Measurements from ENCODE around the gene LINGO1. TPM values are rescaled to one million over a fixed set of nuclear protein-coding genes. Genes with fewer than 3 reads are reported as not detected.

Gene LINGO1
- total and polyA plus RNA-seq, 9 of the 15 experiments (the other 6 are each of a cell fraction or from before 2014, with no cell fraction given) = 0.07 to 15.3 (median 2.1) TPM

DNA sequence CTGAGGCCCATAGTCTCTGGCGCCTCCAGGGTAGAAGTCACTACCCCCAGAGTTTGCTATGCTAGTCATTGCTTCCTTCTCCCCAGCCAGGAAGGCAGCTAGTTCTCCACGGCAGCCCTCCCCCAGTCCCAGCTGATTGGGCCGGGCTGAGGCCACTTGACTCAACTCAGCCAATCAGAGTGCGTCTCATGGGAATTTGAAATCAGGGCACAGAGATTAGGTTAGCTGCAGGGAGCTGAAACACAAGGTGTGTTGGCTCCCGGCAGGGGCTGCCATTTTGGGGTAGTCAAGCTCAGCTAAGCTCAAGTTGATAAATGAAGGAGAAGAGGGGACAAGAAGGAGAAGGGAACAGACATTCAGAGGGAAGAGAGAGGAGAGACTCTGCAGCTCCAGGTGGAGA lies 32.8 kb downstream of the LINGO1 start (continued):
- TF ChIP-seq MAFF (IDR thresholded peaks at IDR 0.05; ENCODE audit: low read length) = no peak
- no peak for TF ChIP-seq SMARCA4 (IDR thresholded peaks at IDR 0.05)
- TF ChIP-seq MEF2A (IDR thresholded peaks at IDR 0.05; ENCODE audit: control insufficient read depth, low read depth, low read length) = no peak
- TF ChIP-seq TOE1 (IDR thresholded peaks at IDR 0.05; ENCODE audit: borderline replicate concordance) = no peak
- no peak for TF ChIP-seq TOE1 (CRISPR knock-in tag; IDR thresholded peaks at IDR 0.05; ENCODE audit: borderline replicate concordance, low read depth)
- TF ChIP-seq, protein P1, sequence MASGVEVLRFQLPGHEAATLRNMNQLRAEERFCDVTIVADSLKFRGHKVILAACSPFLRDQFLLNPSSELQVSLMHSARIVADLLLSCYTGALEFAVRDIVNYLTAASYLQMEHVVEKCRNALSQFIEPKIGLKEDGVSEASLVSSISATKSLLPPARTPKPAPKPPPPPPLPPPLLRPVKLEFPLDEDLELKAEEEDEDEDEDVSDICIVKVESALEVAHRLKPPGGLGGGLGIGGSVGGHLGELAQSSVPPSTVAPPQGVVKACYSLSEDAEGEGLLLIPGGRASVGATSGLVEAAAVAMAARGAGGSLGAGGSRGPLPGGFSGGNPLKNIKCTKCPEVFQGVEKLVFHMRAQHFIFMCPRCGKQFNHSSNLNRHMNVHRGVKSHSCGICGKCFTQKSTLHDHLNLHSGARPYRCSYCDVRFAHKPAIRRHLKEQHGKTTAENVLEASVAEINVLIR (CRISPR knock-in tag; IDR thresholded peaks at IDR 0.05) = no peak
- TF ChIP-seq LEF1 (IDR thresholded peaks at IDR 0.05) = no peak
- TF ChIP-seq MYBL2 (IDR thresholded peaks at IDR 0.05; ENCODE audit: low read depth) = peak; percentile 92
- no peak for TF ChIP-seq MYBL2 (CRISPR knock-in tag; IDR thresholded peaks at IDR 0.05; ENCODE audit: borderline replicate concordance)
- no peak for TF ChIP-seq SMARCA5 (IDR thresholded peaks at IDR 0.05)
- TF ChIP-seq HSF4 (CRISPR knock-in tag; IDR thresholded peaks at IDR 0.05; ENCODE audit: borderline replicate concordance) = no peak
- no peak for TF ChIP-seq RB1 (IDR thresholded peaks at IDR 0.05; ENCODE audit: low read depth)
- TF ChIP-seq NFRKB (IDR thresholded peaks at IDR 0.05; ENCODE audit: low read depth) = peak; percentile 66; the same call in 1 of the 2 replicates
- no peak for TF ChIP-seq ZNF263 (CRISPR knock-in tag; IDR thresholded peaks at IDR 0.05; ENCODE audit: borderline replicate concordance)
- TF ChIP-seq SRSF1 (IDR thresholded peaks at IDR 0.05; ENCODE audit: low read depth, low read length) = no peak
- TF ChIP-seq, protein P2, sequence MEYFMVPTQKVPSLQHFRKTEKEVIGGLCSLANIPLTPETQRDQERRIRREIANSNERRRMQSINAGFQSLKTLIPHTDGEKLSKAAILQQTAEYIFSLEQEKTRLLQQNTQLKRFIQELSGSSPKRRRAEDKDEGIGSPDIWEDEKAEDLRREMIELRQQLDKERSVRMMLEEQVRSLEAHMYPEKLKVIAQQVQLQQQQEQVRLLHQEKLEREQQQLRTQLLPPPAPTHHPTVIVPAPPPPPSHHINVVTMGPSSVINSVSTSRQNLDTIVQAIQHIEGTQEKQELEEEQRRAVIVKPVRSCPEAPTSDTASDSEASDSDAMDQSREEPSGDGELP (CRISPR knock-in tag; IDR thresholded peaks at IDR 0.05; ENCODE audit: borderline replicate concordance) = peak; percentile 81
- no peak for TF ChIP-seq NCOA1 (IDR thresholded peaks at IDR 0.05; ENCODE audit: low read depth)
- no peak for TF ChIP-seq PTBP1 (IDR thresholded peaks at IDR 0.05; ENCODE audit: low read depth, low read length)
- no peak for TF ChIP-seq PHF8 (IDR thresholded peaks at IDR 0.05; ENCODE audit: borderline replicate concordance, low read length)
- TF ChIP-seq JUNB (CRISPR knock-in tag; conservative IDR thresholded peaks at IDR 0.05) = no peak
- no peak for TF ChIP-seq TEAD1 (CRISPR knock-in tag; IDR thresholded peaks at IDR 0.05)
- no peak for TF ChIP-seq MTA3 (IDR thresholded peaks at IDR 0.05; ENCODE audit: borderline replicate concordance)
- TF ChIP-seq, protein P3, sequence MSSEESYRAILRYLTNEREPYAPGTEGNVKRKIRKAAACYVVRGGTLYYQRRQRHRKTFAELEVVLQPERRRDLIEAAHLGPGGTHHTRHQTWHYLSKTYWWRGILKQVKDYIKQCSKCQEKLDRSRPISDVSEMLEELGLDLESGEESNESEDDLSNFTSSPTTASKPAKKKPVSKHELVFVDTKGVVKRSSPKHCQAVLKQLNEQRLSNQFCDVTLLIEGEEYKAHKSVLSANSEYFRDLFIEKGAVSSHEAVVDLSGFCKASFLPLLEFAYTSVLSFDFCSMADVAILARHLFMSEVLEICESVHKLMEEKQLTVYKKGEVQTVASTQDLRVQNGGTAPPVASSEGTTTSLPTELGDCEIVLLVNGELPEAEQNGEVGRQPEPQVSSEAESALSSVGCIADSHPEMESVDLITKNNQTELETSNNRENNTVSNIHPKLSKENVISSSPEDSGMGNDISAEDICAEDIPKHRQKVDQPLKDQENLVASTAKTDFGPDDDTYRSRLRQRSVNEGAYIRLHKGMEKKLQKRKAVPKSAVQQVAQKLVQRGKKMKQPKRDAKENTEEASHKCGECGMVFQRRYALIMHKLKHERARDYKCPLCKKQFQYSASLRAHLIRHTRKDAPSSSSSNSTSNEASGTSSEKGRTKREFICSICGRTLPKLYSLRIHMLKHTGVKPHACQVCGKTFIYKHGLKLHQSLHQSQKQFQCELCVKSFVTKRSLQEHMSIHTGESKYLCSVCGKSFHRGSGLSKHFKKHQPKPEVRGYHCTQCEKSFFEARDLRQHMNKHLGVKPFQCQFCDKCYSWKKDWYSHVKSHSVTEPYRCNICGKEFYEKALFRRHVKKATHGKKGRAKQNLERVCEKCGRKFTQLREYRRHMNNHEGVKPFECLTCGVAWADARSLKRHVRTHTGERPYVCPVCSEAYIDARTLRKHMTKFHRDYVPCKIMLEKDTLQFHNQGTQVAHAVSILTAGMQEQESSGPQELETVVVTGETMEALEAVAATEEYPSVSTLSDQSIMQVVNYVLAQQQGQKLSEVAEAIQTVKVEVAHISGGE (CRISPR knock-in tag; IDR thresholded peaks at IDR 0.05) = no peak
- TF ChIP-seq BCL6 (CRISPR knock-in tag; IDR thresholded peaks at IDR 0.05) = no peak
- TF ChIP-seq ZNF224 (CRISPR knock-in tag; IDR thresholded peaks at IDR 0.05) = no peak
- TF ChIP-seq ZEB2 (IDR thresholded peaks at IDR 0.05) = no peak
- TF ChIP-seq HMGN3 (IDR thresholded peaks at IDR 0.05; ENCODE audit: borderline replicate concordance, extremely low read depth, insufficient read length, low read depth, low read length) = no peak
